ENCODE measurements around the gene CADPS. TPM values are rescaled to one million over a fixed set of nuclear protein-coding genes. Genes with fewer than 3 reads are reported as not detected.

Gene CADPS
- polyA plus RNA-seq, 1 donor from 2014 or later = 118 TPM

- H3K4me2 ChIP-seq (ENCODE audit: low read length) = peak overlapping the region; percentile 23
- H3K4me3 ChIP-seq (ENCODE audit: low read length) = peak overlapping the region; percentile 5
- no peaks in the 10 kb centered on the region for H3K9me2 ChIP-seq (ENCODE audit: insufficient read depth, low read length)
- H3K9me3 ChIP-seq (ENCODE audit: low read length) = no peaks in the 10 kb centered on the region
- H4K20me1 ChIP-seq (ENCODE audit: insufficient read depth) = no peaks in the 10 kb centered on the region
- no peaks in the 10 kb centered on the region for H3K79me2 ChIP-seq (replicated peaks; ENCODE audit: insufficient read depth, low read length)
- H3F3A ChIP-seq (ENCODE audit: insufficient read depth, low read length, poor library complexity, severe bottlenecking) = no peaks in the 10 kb centered on the region
- peak; percentile 54 for TF ChIP-seq POLR2AphosphoS5 (IDR thresholded peaks at IDR 0.05)
- peak; percentile 93 for TF ChIP-seq EP300 (conservative IDR thresholded peaks at IDR 0.05; ENCODE audit: poor library complexity, severe bottlenecking)
- TF ChIP-seq SMC3 (conservative IDR thresholded peaks at IDR 0.05; ENCODE audit: poor library complexity) = no peak
- TF ChIP-seq RAD21 (conservative IDR thresholded peaks at IDR 0.05) = peak; percentile 18
- no peak for TF ChIP-seq EZH2 (IDR thresholded peaks at IDR 0.05; ENCODE audit: borderline replicate concordance, insufficient read depth, low read length, poor library complexity, severe bottlenecking)
- TF ChIP-seq TAF1 (IDR thresholded peaks at IDR 0.05; ENCODE audit: low read depth) = no peak
- TF ChIP-seq, protein P1, sequence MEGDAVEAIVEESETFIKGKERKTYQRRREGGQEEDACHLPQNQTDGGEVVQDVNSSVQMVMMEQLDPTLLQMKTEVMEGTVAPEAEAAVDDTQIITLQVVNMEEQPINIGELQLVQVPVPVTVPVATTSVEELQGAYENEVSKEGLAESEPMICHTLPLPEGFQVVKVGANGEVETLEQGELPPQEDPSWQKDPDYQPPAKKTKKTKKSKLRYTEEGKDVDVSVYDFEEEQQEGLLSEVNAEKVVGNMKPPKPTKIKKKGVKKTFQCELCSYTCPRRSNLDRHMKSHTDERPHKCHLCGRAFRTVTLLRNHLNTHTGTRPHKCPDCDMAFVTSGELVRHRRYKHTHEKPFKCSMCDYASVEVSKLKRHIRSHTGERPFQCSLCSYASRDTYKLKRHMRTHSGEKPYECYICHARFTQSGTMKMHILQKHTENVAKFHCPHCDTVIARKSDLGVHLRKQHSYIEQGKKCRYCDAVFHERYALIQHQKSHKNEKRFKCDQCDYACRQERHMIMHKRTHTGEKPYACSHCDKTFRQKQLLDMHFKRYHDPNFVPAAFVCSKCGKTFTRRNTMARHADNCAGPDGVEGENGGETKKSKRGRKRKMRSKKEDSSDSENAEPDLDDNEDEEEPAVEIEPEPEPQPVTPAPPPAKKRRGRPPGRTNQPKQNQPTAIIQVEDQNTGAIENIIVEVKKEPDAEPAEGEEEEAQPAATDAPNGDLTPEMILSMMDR (IDR thresholded peaks at IDR 0.05; ENCODE audit: poor library complexity, severe bottlenecking) = no peak
- no peak for TF ChIP-seq MXI1 (conservative IDR thresholded peaks at IDR 0.05; ENCODE audit: poor library complexity, severe bottlenecking)
- TF ChIP-seq REST (IDR thresholded peaks at IDR 0.05; ENCODE audit: borderline replicate concordance) = no peak
- H2AFZ ChIP-seq (ENCODE audit: low read depth, low read length) = no peak overlapping the region
- no peak overlapping the region for H3K9ac ChIP-seq (ENCODE audit: low read length)
- no peaks in the 10 kb centered on the region for H3K36me3 ChIP-seq (ENCODE audit: insufficient read depth, low read length)
- H3K27me3 ChIP-seq (ENCODE audit: insufficient read depth, low read depth, low read length) = no peaks in the 10 kb centered on the region
- H3K27ac ChIP-seq (ENCODE audit: low read length) = peak overlapping the region; percentile 73
Observed at GRCh38 chr3:62777130-62777529, 98.1 kb downstream of the CADPS start.

DNA sequence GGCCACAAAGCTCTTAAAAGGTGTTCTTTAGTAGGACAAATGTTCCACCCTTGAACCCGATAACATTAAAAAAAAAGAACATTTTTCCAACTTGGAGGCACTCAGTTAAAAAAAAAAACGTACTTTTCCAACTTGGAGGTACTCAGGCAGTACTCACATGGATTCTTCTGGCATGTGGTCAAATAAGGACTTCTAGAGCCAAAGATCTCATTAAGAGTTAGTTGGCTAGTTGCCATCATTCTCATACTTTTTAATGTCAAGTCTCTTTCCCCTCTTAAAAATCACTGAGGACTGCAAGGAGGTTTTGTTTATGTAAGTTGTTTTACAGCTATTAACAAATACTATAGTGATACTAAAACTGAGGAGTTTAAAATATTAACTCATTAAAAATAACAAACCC lies 101.0 kb downstream of the CADPS start:
- TF ChIP-seq TAF1 (IDR thresholded peaks at IDR 0.05; ENCODE audit: low read depth) (no peak), EP300 (conservative IDR thresholded peaks at IDR 0.05; ENCODE audit: poor library complexity, severe bottlenecking) (no peak), REST (IDR thresholded peaks at IDR 0.05; ENCODE audit: borderline replicate concordance) (no peak), SMC3 (conservative IDR thresholded peaks at IDR 0.05; ENCODE audit: poor library complexity) (no peak), RAD21 (conservative IDR thresholded peaks at IDR 0.05) (no peak), MXI1 (conservative IDR thresholded peaks at IDR 0.05; ENCODE audit: poor library complexity, severe bottlenecking) (no peak), POLR2AphosphoS5 (IDR thresholded peaks at IDR 0.05) (no peak), EZH2 (IDR thresholded peaks at IDR 0.05; ENCODE audit: borderline replicate concordance, insufficient read depth, low read length, poor library complexity, severe bottlenecking) (no peak)
- TF ChIP-seq, protein P1 (IDR thresholded peaks at IDR 0.05; ENCODE audit: poor library complexity, severe bottlenecking) = no peak
- H3K4me3 ChIP-seq (ENCODE audit: low read length) = no peak overlapping the region
- no peaks in the 10 kb centered on the region for H3K79me2 ChIP-seq (replicated peaks; ENCODE audit: insufficient read depth, low read length)
- no peaks in the 10 kb centered on the region for H3K36me3 ChIP-seq (ENCODE audit: insufficient read depth, low read length)
- H3F3A ChIP-seq (ENCODE audit: insufficient read depth, low read length, poor library complexity, severe bottlenecking) = no peaks in the 10 kb centered on the region
- no peak overlapping the region for H3K27ac ChIP-seq (ENCODE audit: low read length)
- no peak overlapping the region for H3K4me2 ChIP-seq (ENCODE audit: low read length)
- H3K27me3 ChIP-seq (ENCODE audit: insufficient read depth, low read depth, low read length) = no peaks in the 10 kb centered on the region
- no peaks in the 10 kb centered on the region for H3K9me3 ChIP-seq (ENCODE audit: low read length)
- H3K9ac ChIP-seq (ENCODE audit: low read length) = no peak overlapping the region
- H2AFZ ChIP-seq (ENCODE audit: low read depth, low read length) = no peak overlapping the region
- H4K20me1 ChIP-seq (ENCODE audit: insufficient read depth) = no peaks in the 10 kb centered on the region
- H3K9me2 ChIP-seq (ENCODE audit: insufficient read depth, low read length) = no peaks in the 10 kb centered on the region

Data from neural cell (in vitro differentiated cells).